Activated naive CD8-positive, alpha-beta T cell treated with anti-CD3 and anti-CD28 coated beads, Interleukin-2, amount 50 U/mL, for 24 hours (primary cell): Measurements from ENCODE around the gene DGCR6L.
A peak's percentile ranks its signal among the peaks of the same experiment; 100 is the strongest.
"Not testable (repeated sequence)": the region's sequence is repeated elsewhere in the genome, so short reads cannot be mapped to it uniquely, and the experiment has no call there.

ENCODE experiments used
- ATAC-seq: fragments of 150-1000 bp; cut with Tn5 transposase; one replicate; pipeline ENCODE4 v1.10.0; 2021
- DNase-seq: peaks from one replicate; pipeline ENCODE4 v3.0.0; 2021
- H3K27ac Mint-ChIP-seq: one replicate; pipeline ENCODE4 v1.8.0; 2021; ENCODE audit warnings: mild to moderate bottlenecking, mixed read lengths
- H3K27me3 Mint-ChIP-seq: one replicate; pipeline ENCODE4 v1.8.0; 2021; ENCODE audit warnings: mixed read lengths
- H3K36me3 Mint-ChIP-seq: one replicate; pipeline ENCODE4 v1.8.0; 2021; ENCODE audit warnings: low read depth, mixed read lengths
- H3K4me1 Mint-ChIP-seq: one replicate; pipeline ENCODE4 v1.8.0; 2021; ENCODE audit warnings: mixed read lengths
- H3K4me3 Mint-ChIP-seq: one replicate; pipeline ENCODE4 v1.8.0; 2021; ENCODE audit warnings: mild to moderate bottlenecking, moderate library complexity, mixed read lengths
- H3K9me3 Mint-ChIP-seq: one replicate; pipeline ENCODE4 v1.8.0; 2021; ENCODE audit warnings: mixed read lengths

The DGCR6L gene

GRCh38 chr22:20272174-20272573, 47.7 kb downstream of the DGCR6L start:
- H3K4me1 Mint-ChIP-seq = peaks cover 2% of the 10 kb centered on the region
- no peaks in the 10 kb centered on the region for H3K9me3 Mint-ChIP-seq
- H3K27me3 Mint-ChIP-seq = no peaks in the 10 kb centered on the region
- DNase-seq (no peak), ATAC-seq (no peak)
- no peak overlapping the region for H3K27ac Mint-ChIP-seq
- H3K4me3 Mint-ChIP-seq = no peak overlapping the region
- H3K36me3 Mint-ChIP-seq = no peaks in the 10 kb centered on the region

- H3K27me3 Mint-ChIP-seq = peaks cover 2% of the 10 kb centered on the region
- ATAC-seq (no peak), DNase-seq (no peak)
- no peak overlapping the region for H3K4me3 Mint-ChIP-seq
- peaks cover 2% of the 10 kb centered on the region for H3K4me1 Mint-ChIP-seq
- no peaks in the 10 kb centered on the region for H3K9me3 Mint-ChIP-seq
- no peak overlapping the region for H3K27ac Mint-ChIP-seq
- H3K36me3 Mint-ChIP-seq = no peaks in the 10 kb centered on the region
These were observed 48.5 kb downstream of the DGCR6L start for GRCh38 chr22:20271114-20271994.

- not testable (repeated sequence) for H3K4me1 Mint-ChIP-seq, ATAC-seq, DNase-seq, H3K4me3 Mint-ChIP-seq, H3K36me3 Mint-ChIP-seq, H3K27me3 Mint-ChIP-seq, H3K27ac Mint-ChIP-seq, H3K9me3 Mint-ChIP-seq
These were observed 49.4 kb downstream of the DGCR6L start for GRCh38 chr22:20270190-20271113.

- H3K4me1 Mint-ChIP-seq, ATAC-seq, H3K36me3 Mint-ChIP-seq, H3K4me3 Mint-ChIP-seq, H3K27ac Mint-ChIP-seq, DNase-seq, H3K9me3 Mint-ChIP-seq, H3K27me3 Mint-ChIP-seq: not testable (repeated sequence)
These were observed 50.2 kb downstream of the DGCR6L start for GRCh38 chr22:20269673-20270072.

- not testable (repeated sequence) for DNase-seq, H3K27ac Mint-ChIP-seq, ATAC-seq, H3K4me1 Mint-ChIP-seq, H3K4me3 Mint-ChIP-seq, H3K27me3 Mint-ChIP-seq, H3K36me3 Mint-ChIP-seq, H3K9me3 Mint-ChIP-seq
These were observed 50.7 kb downstream of the DGCR6L start for GRCh38 chr22:20269201-20269600.

GRCh38 chr22:20268279-20269012, 51.4 kb downstream of the DGCR6L start, which contains the start of gene RTN4R:
Gene RTN4R, minus strand, starts transcription at chr22:20268318. Its CDS starts 226 bp downstream, at chr22:20268092.
- Mint-ChIP-seq H3K27ac (no peak within 1 kb of the TSS), H3K4me3 (peak within 1 kb of the TSS; percentile 50), H3K36me3 (no peaks in the 10 kb centered on the region), H3K9me3 (no peaks in the 10 kb centered on the region), H3K27me3 (peaks cover 2% of the 10 kb centered on the region), H3K4me1 (peaks cover 2% of the 10 kb centered on the region)
- DNase-seq = peak; percentile 73
- peak; percentile 77 for ATAC-seq

GRCh38 chr22:20267441-20268278, 52.2 kb downstream of the DGCR6L start:
- no peak overlapping the region for H3K27ac Mint-ChIP-seq
- H3K27me3 Mint-ChIP-seq = peaks cover 2% of the 10 kb centered on the region
- ATAC-seq (peak; percentile 8), DNase-seq (peak; percentile 23)
- H3K4me3 Mint-ChIP-seq = no peak overlapping the region
- H3K36me3 Mint-ChIP-seq = no peaks in the 10 kb centered on the region
- no peaks in the 10 kb centered on the region for H3K9me3 Mint-ChIP-seq
- H3K4me1 Mint-ChIP-seq = peaks cover 2% of the 10 kb centered on the region

GRCh38 chr22:20266667-20267440, 53.0 kb downstream of the DGCR6L start:
- not testable (repeated sequence) for ATAC-seq, H3K27ac Mint-ChIP-seq, DNase-seq, H3K4me1 Mint-ChIP-seq, H3K36me3 Mint-ChIP-seq, H3K4me3 Mint-ChIP-seq, H3K27me3 Mint-ChIP-seq, H3K9me3 Mint-ChIP-seq

GRCh38 chr22:20265772-20266666, 53.8 kb downstream of the DGCR6L start:
- H3K36me3 Mint-ChIP-seq, H3K27ac Mint-ChIP-seq, H3K4me1 Mint-ChIP-seq, H3K4me3 Mint-ChIP-seq, DNase-seq, ATAC-seq, H3K27me3 Mint-ChIP-seq, H3K9me3 Mint-ChIP-seq: not testable (repeated sequence)

- H3K4me1 Mint-ChIP-seq = peaks cover 2% of the 10 kb centered on the region
- H3K36me3 Mint-ChIP-seq = no peaks in the 10 kb centered on the region
- ATAC-seq = no peak
- no peak overlapping the region for H3K27ac Mint-ChIP-seq
- peaks cover 2% of the 10 kb centered on the region for H3K27me3 Mint-ChIP-seq
- no peaks in the 10 kb centered on the region for H3K9me3 Mint-ChIP-seq
- DNase-seq = no peak
- H3K4me3 Mint-ChIP-seq = no peak overlapping the region
These were observed 55.0 kb downstream of the DGCR6L start for GRCh38 chr22:20264614-20265452.
